ENCODE measurements around the gene SLC7A14. TPM values are rescaled to one million over a fixed set of nuclear protein-coding genes. Genes with fewer than 3 reads are reported as not detected.

The SLC7A14 gene
- total RNA-seq, 3 donors from 2014 or later: 0.15 TPM; not detected in 2

GRCh38 chr3:170563712-170564423 is 22.0 kb downstream of the SLC7A14 start:
- TF ChIP-seq POLR2A (IDR thresholded peaks at IDR 0.05): no peak
- TF ChIP-seq POLR2AphosphoS5 (IDR thresholded peaks at IDR 0.05): no peak
- TF ChIP-seq CTCF (IDR thresholded peaks at IDR 0.05): no peak
- Histone ChIP-seq H3K27ac (peak overlapping the region in 1 of 2 donors; percentile 32), H3K9me3 (no peaks in the 10 kb centered on the region), H3K36me3 (no peaks in the 10 kb centered on the region), H3K4me3 (peak overlapping the region in 1 of 3 donors; percentile 45), H3K4me1 (no peaks in the 10 kb centered on the region), H3K27me3 (no peaks in the 10 kb centered on the region)
- intact Hi-C loops (cut with DNase I; ENCODE audit: low total_unique reads): no loop called here
- no peak for DNase-seq (ENCODE audit: low spot score in 2 of 2)

- Histone ChIP-seq H3K4me1 (no peaks in the 10 kb centered on the region), H3K9me3 (no peaks in the 10 kb centered on the region), H3K36me3 (no peaks in the 10 kb centered on the region), H3K27me3 (no peaks in the 10 kb centered on the region), H3K27ac (no peak overlapping the region), H3K4me3 (no peak overlapping the region)
- intact Hi-C loops (cut with DNase I; ENCODE audit: low total_unique reads): no loop called here
- no peak for TF ChIP-seq POLR2A (IDR thresholded peaks at IDR 0.05)
- DNase-seq (ENCODE audit: low spot score in 2 of 2): no peak
Observed at GRCh38 chr3:170562080-170562479, 23.8 kb downstream of the SLC7A14 start.

- no peak for DNase-seq (ENCODE audit: low spot score in 2 of 2)
- H3K36me3 ChIP-seq: no peaks in the 10 kb centered on the region
- intact Hi-C loops (cut with DNase I; ENCODE audit: low total_unique reads): no loop called here
- no peak overlapping the region for H3K4me3 ChIP-seq
- no peaks in the 10 kb centered on the region for H3K9me3 ChIP-seq
- no peak overlapping the region for H3K27ac ChIP-seq
- no peaks in the 10 kb centered on the region for H3K4me1 ChIP-seq
- H3K27me3 ChIP-seq: no peaks in the 10 kb centered on the region
- TF ChIP-seq CTCF (IDR thresholded peaks at IDR 0.05) (no peak), POLR2A (IDR thresholded peaks at IDR 0.05) (no peak), POLR2AphosphoS5 (IDR thresholded peaks at IDR 0.05) (no peak)
Observed at GRCh38 chr3:170560717-170561382, 25.0 kb downstream of the SLC7A14 start.

GRCh38 chr3:170560296-170560695 is 25.6 kb downstream of the SLC7A14 start:
- TF ChIP-seq POLR2A (IDR thresholded peaks at IDR 0.05): no peak
- no peak for TF ChIP-seq CTCF (IDR thresholded peaks at IDR 0.05)
- TF ChIP-seq POLR2AphosphoS5 (IDR thresholded peaks at IDR 0.05): no peak
- Histone ChIP-seq H3K27me3 (no peaks in the 10 kb centered on the region), H3K4me3 (no peak overlapping the region), H3K36me3 (no peaks in the 10 kb centered on the region), H3K27ac (no peak overlapping the region), H3K9me3 (no peaks in the 10 kb centered on the region), H3K4me1 (no peaks in the 10 kb centered on the region)
- DNase-seq (ENCODE audit: low spot score in 2 of 2): no peak
- intact Hi-C loops (cut with DNase I; ENCODE audit: low total_unique reads): no loop called here

- Histone ChIP-seq H3K4me1 (no peaks in the 10 kb centered on the region), H3K27me3 (no peaks in the 10 kb centered on the region), H3K9me3 (no peaks in the 10 kb centered on the region), H3K36me3 (no peaks in the 10 kb centered on the region), H3K4me3 (no peak overlapping the region), H3K27ac (no peak overlapping the region)
- no peak for DNase-seq (ENCODE audit: low spot score in 2 of 2)
- intact Hi-C loops (cut with DNase I; ENCODE audit: low total_unique reads): no loop called here
- TF ChIP-seq POLR2A (IDR thresholded peaks at IDR 0.05) (no peak), CTCF (IDR thresholded peaks at IDR 0.05) (no peak), POLR2AphosphoS5 (IDR thresholded peaks at IDR 0.05) (no peak)
Observed at GRCh38 chr3:170558427-170558826, 27.4 kb downstream of the SLC7A14 start.
